ENCODE measurements around the gene MMAB. TPM values are rescaled to one million over a fixed set of nuclear protein-coding genes. Genes with fewer than 3 reads are reported as not detected.

The MMAB gene
- total RNA-seq, 2 experiments from 2014 or later: 35.4 to 40.9 TPM

DNA sequence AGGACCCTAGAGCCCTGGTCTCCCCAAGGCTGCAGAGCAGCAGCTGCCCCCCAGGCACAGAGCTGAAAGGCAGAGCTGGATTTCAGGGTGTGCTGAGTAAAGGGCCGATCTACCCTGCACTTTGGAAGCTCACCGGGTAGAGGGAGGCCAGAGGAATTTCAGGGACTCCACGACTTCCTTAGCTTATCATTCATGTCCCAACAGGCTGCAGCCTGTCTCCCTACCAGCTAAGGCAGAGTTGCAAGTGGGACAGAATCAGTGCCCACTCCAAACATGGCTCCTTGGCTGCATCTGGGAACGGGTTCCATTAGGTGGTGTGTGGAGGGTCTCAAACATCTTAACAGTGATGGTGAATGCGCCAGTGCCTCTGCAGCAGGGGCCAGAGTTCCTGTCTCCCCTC is 27.5 kb downstream of the MMAB start:
- no peak overlapping the region for H3K4me3 Mint-ChIP-seq
- H3K27ac Mint-ChIP-seq: no peak overlapping the region
- CTCF ChIA-PET: no interaction called here
- no peak for DNase-seq
- H3K36me3 Mint-ChIP-seq: no peaks in the 10 kb centered on the region
- ATAC-seq: no peak
- H3K4me1 Mint-ChIP-seq: peaks cover 12% of the 10 kb centered on the region
- peaks cover 30% of the 10 kb centered on the region for H3K27me3 Mint-ChIP-seq
- H3K9me3 Mint-ChIP-seq (ENCODE audit: low read depth): no peaks in the 10 kb centered on the region

DNA sequence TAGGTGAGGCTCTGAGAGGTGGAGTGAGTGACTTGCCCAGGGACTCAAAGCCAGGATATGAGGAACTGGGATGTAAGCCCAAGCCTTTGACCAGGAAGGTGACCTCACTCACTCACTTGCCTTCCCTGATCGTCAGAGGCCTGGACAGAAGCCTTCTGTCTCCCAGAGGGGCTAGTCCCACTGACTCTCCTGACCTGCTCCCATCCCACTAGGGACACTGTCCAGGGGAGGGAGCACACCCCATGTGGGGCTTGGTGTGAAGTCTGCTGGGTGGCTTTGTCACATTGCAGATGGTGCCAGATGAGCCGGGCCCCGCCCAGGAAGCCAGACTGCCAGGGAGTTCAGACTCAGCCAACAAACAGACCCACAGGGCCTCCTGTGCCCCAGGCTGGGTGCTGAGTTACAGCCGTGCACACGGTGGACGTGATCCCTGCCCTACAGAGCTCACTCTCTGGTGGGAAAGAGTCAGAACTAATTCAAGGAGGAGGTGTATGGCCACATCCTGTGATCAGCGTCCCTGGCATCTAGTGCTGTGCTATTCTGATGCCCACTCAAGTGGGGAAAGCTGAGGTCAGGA is 28.3 kb downstream of the MMAB start:
- peaks cover 29% of the 10 kb centered on the region for H3K27me3 Mint-ChIP-seq
- peak; percentile 45 for DNase-seq
- no peaks in the 10 kb centered on the region for H3K9me3 Mint-ChIP-seq (ENCODE audit: low read depth)
- H3K27ac Mint-ChIP-seq: peak overlapping the region; percentile 15
- no peaks in the 10 kb centered on the region for H3K36me3 Mint-ChIP-seq
- CTCF ChIA-PET: no interaction called here
- peak; percentile 75 for ATAC-seq
- peaks cover 12% of the 10 kb centered on the region for H3K4me1 Mint-ChIP-seq
- no peak overlapping the region for H3K4me3 Mint-ChIP-seq

DNA sequence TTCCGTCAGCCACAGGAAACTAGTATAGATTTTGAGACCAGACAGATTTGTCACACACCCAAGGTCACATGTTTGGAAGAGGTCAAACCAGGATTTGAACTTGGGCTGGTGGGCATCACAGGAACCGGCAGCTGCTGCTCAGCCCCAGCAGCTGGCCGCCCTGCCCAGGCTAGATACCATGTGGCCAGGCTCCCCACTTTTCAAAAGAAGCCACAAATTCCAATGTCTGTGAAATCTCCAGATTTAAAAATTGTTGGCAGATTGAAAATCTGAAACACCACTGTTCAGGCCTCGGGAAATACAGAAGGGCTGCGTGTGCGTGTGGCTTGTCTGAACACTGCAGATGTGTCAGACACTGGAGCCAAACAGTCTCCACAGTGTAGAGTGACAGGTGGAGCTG is 30.4 kb downstream of the MMAB start:
- Mint-ChIP-seq H3K9me3 (ENCODE audit: low read depth) (no peaks in the 10 kb centered on the region), H3K4me1 (peaks cover 8% of the 10 kb centered on the region), H3K36me3 (no peaks in the 10 kb centered on the region), H3K27me3 (peaks cover 12% of the 10 kb centered on the region), H3K4me3 (no peak overlapping the region), H3K27ac (no peak overlapping the region)
- ATAC-seq (no peak), DNase-seq (no peak)
- CTCF ChIA-PET: interaction anchor here (1.6 kb wide), 1 partner anchor 10 kb away, joined by 3 read pairs; no protein-coding TSS in a partner anchor

DNA sequence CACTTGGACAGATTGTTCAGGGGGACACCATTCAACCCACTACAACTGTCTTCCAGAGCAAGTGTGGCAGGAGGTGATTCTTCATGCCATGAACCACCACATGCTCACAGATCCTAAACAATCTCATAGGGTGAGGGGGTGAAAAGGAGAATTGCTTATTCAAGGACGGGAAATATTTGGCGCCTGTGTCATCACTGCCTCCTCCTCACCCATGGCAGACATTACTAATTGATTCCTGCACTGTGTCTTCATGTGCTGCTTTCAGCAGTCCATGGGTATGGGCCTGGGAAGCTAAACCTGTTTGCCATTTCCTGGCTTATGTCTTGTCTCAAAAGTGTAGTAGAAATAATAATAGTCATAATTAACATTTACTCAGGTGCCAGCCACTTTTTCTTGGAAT is 31.3 kb downstream of the MMAB start:
- Mint-ChIP-seq H3K4me3 (no peak overlapping the region), H3K36me3 (no peaks in the 10 kb centered on the region), H3K27ac (no peak overlapping the region), H3K27me3 (peaks cover 3% of the 10 kb centered on the region), H3K9me3 (ENCODE audit: low read depth) (no peaks in the 10 kb centered on the region), H3K4me1 (peaks cover 8% of the 10 kb centered on the region)
- CTCF ChIA-PET: no interaction called here
- ATAC-seq (no peak), DNase-seq (no peak)

DNA sequence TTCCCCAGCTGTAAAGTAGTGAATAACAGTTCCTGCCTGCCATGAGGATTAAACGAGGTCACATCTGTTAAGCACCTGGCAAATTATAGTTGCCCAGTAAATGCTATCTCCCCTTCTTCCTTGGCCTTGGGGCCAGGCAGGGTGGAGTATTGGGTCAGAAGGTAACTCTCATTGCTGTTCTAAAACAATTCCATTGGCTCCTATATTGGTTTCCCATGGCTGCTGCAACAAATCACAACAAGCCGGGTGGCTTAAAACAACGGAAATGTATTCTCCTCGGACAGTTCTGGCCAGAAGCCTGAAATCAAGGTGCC is 31.9 kb downstream of the MMAB start:
- CTCF ChIA-PET: no interaction called here
- Mint-ChIP-seq H3K27me3 (no peaks in the 10 kb centered on the region), H3K27ac (no peak overlapping the region), H3K36me3 (no peaks in the 10 kb centered on the region), H3K4me1 (peaks cover 8% of the 10 kb centered on the region), H3K9me3 (ENCODE audit: low read depth) (no peaks in the 10 kb centered on the region), H3K4me3 (no peak overlapping the region)
- no peak for ATAC-seq
- no peak for DNase-seq

DNA sequence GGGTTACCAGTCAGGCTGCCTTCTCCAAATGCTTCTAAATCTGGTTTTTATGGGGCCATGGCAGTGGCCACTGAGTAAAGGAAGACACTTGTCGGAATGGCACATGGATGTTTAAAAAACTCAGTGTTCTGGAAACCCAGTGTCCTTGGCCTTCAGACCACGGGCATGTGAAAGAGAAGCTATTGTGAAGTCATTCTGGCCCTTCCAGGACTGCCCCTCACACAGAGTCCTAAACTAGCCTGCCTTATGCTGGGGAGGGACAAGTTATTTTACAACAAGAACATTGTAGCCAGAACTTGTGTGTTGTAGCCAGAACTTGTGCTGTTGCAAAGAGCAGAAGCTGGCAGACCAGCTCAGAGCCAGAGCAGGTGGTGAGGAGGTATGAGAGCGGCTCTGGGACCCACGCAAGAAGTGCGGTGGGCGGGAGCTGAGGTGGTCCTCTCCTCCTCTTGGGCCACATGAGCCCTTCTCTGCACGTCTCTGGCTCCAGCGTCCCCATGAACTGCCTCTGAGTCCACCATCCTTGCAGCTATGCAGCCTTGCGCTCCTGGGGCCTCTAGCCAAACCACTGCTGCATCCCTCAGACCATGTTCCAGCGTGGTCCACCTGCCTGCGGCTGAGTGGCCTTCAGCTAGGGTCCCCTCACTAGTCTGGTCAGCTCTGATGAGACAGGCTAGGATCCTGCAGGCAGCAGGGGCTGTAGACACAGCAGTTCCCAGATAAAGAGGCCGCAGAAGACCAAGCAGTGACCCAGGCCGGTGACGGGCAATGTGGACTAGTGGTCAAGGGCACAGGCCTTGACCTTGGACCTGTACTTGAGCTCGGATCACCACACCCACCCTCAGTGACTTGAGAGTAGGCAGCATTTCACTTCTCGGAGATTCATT is 32.5 kb downstream of the MMAB start:
- Mint-ChIP-seq H3K27me3 (no peaks in the 10 kb centered on the region), H3K4me1 (peaks cover 8% of the 10 kb centered on the region), H3K9me3 (ENCODE audit: low read depth) (no peaks in the 10 kb centered on the region), H3K36me3 (no peaks in the 10 kb centered on the region), H3K4me3 (no peak overlapping the region), H3K27ac (no peak overlapping the region)
- CTCF ChIA-PET: no interaction called here
- no peak for ATAC-seq
- no peak for DNase-seq

DNA sequence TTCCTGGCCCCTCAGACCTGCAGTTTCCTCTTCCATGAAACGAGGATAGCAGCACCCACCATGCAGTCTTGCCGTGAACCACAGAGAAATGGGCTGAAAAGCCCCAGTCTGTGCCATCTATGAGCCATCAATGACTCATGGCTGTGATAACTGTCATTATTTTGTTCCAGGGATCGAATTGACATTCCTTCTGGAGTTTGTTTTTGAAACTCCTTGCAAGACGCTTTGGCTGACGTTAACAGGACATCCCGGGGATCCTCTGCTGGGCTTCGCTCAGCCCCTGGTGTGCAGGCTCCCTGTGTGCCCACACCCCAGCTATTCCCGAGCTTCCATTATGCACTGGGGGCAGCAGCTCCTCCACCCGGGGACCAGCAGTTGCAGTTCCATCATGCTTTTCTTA is 33.8 kb downstream of the MMAB start:
- Mint-ChIP-seq H3K4me3 (no peak overlapping the region), H3K9me3 (ENCODE audit: low read depth) (no peaks in the 10 kb centered on the region), H3K36me3 (no peaks in the 10 kb centered on the region), H3K27ac (no peak overlapping the region), H3K27me3 (no peaks in the 10 kb centered on the region), H3K4me1 (no peaks in the 10 kb centered on the region)
- DNase-seq (no peak), ATAC-seq (no peak)
- CTCF ChIA-PET: interaction anchor here (0.9 kb wide), 1 partner anchor 306 kb away, joined by 3 read pairs; no protein-coding TSS in a partner anchor

DNA sequence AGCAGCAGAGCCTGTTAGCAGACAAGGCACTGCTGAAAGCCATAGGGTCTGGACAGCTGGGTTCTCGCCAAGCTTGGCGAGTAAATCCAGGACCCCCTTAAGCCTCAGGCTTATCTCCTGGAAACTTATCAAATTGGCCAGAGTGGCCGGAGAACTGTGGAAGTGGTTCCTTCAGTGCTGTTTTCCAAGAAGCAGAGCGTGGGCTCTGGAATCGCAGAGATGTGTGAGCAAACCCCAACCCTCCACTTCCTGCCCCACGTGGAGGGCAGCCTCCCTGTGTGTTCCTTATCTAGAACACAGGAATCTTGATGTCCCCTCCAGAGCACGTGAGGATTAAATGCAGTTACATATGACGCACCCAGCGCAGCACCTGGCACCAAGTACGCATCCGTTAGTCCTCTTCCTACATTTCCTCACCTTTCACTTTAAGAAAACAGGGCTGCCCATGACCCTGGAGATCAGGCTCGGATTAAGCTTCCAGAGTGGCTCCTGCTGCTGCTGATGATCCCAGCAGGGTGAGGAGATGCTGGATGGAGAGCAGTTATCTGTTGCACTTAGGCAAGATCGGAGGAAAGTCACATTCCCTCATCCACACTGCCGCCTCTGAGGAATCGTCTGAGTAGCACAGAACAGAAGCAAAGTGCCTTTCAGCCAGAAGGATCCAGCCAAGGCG is 35.0 kb downstream of the MMAB start:
- ATAC-seq: no peak
- Mint-ChIP-seq H3K27me3 (no peaks in the 10 kb centered on the region), H3K9me3 (ENCODE audit: low read depth) (no peaks in the 10 kb centered on the region), H3K4me3 (no peak overlapping the region), H3K27ac (no peak overlapping the region), H3K36me3 (no peaks in the 10 kb centered on the region), H3K4me1 (no peaks in the 10 kb centered on the region)
- CTCF ChIA-PET: no interaction called here
- DNase-seq: no peak

DNA sequence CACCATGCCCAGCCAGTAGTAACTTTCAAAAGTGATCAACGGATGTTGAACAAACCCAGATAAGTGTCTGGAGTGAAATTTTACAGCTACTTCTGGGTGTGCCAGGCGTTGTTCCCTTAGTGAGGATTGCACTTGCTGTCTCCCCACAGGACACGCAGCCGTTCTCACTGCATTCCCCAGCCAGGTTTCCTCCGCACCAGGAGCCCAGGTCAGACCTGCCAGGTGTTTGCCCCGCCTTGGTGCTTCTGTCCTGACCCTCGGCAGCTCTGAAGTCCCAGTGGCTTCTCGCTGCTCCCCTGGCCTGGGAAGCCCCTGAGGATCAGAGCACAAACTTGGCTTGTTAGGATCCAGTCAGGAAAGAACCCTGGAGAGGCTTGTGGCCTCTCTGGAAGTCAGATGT is 36.2 kb downstream of the MMAB start:
- ATAC-seq: no peak
- H3K27ac Mint-ChIP-seq: no peak overlapping the region
- CTCF ChIA-PET: interaction anchor here (1.1 to 1.3 kb wide), 2 partner anchors 18 to 244 kb away, joined by 3 to 4 read pairs; no protein-coding TSS in a partner anchor
- no peaks in the 10 kb centered on the region for H3K36me3 Mint-ChIP-seq
- H3K4me3 Mint-ChIP-seq: no peak overlapping the region
- H3K27me3 Mint-ChIP-seq: no peaks in the 10 kb centered on the region
- no peaks in the 10 kb centered on the region for H3K4me1 Mint-ChIP-seq
- H3K9me3 Mint-ChIP-seq (ENCODE audit: low read depth): no peaks in the 10 kb centered on the region
- DNase-seq: no peak

DNA sequence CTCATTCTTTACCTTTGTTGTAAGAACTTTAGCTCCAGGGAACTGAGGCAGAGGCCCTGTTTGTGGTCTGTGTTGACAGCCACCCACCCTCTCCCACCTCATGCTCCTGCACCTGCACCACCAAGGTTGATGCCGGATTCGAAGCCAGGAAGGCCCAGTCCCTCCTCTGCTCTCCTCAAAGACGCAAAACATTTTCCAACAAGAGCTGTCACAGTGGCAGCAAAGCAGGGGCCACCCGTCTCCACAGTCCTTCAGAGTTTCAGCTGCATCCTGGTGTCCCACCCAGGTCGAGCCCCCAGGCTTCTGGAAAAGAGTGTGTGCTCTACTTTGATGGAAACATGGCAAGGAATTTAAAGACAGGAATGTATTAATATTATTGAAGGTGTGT is 37.4 kb downstream of the MMAB start:
- Mint-ChIP-seq H3K4me3 (no peak overlapping the region), H3K27ac (no peak overlapping the region), H3K27me3 (no peaks in the 10 kb centered on the region), H3K36me3 (no peaks in the 10 kb centered on the region), H3K4me1 (no peaks in the 10 kb centered on the region), H3K9me3 (ENCODE audit: low read depth) (no peaks in the 10 kb centered on the region)
- no peak for DNase-seq
- no peak for ATAC-seq
- CTCF ChIA-PET: interaction anchor here (1.3 kb wide), 1 partner anchor 17 kb away, joined by 4 read pairs; no protein-coding TSS in a partner anchor

DNA sequence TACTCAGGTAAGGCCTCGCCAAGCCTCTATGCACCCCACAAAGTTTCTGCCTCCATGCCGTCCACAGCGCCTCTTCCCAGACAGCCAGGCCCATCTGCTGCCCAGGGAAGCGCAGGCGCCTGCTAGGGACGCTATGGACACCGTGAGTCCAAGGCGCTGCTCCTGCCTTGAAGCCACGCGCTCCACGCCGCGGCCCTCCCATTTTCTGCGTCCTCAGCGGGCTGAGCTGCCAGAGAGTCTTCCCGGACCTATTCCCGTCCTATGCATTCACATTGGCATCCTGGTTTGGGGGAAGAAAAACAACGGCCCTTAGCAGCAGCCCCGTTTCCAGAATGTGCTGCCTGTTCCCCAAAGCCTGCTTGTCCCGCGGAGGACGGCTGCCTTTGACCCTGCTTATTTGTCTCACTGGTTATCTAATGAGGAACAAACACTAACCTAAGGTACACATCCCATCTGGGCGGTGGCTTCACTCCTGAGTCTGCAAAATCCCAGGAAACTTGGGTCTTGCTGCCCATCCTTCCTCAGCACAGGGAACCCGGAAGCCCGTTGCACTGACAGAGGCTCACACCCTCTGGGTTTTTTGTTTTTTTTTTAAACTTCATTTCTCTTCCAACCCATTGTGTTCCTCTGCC is 38.0 kb downstream of the MMAB start:
- Mint-ChIP-seq H3K9me3 (ENCODE audit: low read depth) (no peaks in the 10 kb centered on the region), H3K4me1 (no peaks in the 10 kb centered on the region), H3K27ac (no peak overlapping the region), H3K36me3 (no peaks in the 10 kb centered on the region), H3K4me3 (no peak overlapping the region), H3K27me3 (no peaks in the 10 kb centered on the region)
- CTCF ChIA-PET: interaction anchor here (1.3 kb wide), 1 partner anchor 16 kb away, joined by 4 read pairs; no protein-coding TSS in a partner anchor
- ATAC-seq: no peak
- DNase-seq: no peak

DNA sequence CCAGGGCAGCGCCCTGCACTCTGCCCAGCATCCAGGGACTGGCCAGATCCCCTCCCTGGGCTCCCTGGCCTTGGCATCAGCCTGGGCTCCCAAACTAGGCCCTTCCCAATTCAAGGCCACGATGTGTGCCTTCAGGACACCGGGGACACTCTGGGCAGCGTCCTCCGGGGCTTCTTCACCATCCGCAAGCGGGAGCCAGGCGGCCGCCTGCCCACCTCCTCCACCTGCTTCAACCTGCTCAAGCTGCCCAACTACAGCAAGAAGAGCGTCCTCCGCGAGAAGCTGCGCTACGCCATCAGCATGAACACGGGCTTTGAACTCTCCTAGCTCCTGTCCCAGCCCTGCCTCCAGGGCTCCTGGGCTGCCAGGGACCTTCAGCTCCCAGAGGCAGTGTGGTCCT is 38.8 kb downstream of the MMAB start:
- Mint-ChIP-seq H3K27ac (no peak overlapping the region), H3K4me1 (no peaks in the 10 kb centered on the region), H3K36me3 (no peaks in the 10 kb centered on the region), H3K9me3 (ENCODE audit: low read depth) (no peaks in the 10 kb centered on the region), H3K27me3 (no peaks in the 10 kb centered on the region), H3K4me3 (no peak overlapping the region)
- CTCF ChIA-PET: interaction anchor here (1.0 kb wide), 1 partner anchor 16 kb away, joined by 3 read pairs; no protein-coding TSS in a partner anchor
- DNase-seq (no peak), ATAC-seq (no peak)

DNA sequence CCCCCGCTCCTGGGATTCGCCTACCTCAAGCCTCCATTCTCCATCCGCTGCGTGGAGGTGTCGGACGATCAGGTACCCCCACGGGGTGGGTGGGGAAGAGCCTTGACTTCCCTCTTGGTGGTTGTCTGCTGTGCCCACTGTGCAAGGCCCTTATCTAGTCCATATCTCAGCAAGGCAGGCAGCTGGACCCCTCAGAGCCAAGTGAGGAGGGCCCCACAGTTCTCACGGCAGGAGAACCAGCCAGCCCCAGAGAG is 39.9 kb downstream of the MMAB start:
- CTCF ChIA-PET: interaction anchor here (1.0 kb wide), 1 partner anchor 15 kb away, joined by 3 read pairs; no protein-coding TSS in a partner anchor
- no peak overlapping the region for H3K4me3 Mint-ChIP-seq
- H3K4me1 Mint-ChIP-seq: no peaks in the 10 kb centered on the region
- H3K36me3 Mint-ChIP-seq: no peaks in the 10 kb centered on the region
- DNase-seq (no peak), ATAC-seq (no peak)
- H3K9me3 Mint-ChIP-seq (ENCODE audit: low read depth): no peaks in the 10 kb centered on the region
- H3K27ac Mint-ChIP-seq: no peak overlapping the region
- H3K27me3 Mint-ChIP-seq: no peaks in the 10 kb centered on the region

All from activated CD8-positive, alpha-beta memory T cell treated with anti-CD3 and anti-CD28 coated beads, Interleukin-2, amount 10 ng/mL, durations not matched to agents 7 days and 5 days (primary cell).